Astrocyte of the spinal cord (primary cell): ENCODE data around the gene GUCA2A.

Experiments used
- DNase-seq: peaks from one replicate; pipeline ENCODE4 v3.0.0; 2011; ENCODE audit warnings: low read depth, low spot score
- H3K4me3 ChIP-seq: 2 replicates; pipeline ENCODE4 v1.5.1; 2011; ENCODE audit warnings: low read depth, mild to moderate bottlenecking, low read length, moderate library complexity
- in situ Hi-C: cut with HindIII; loops from 2 replicates; pipeline ENCODE4 v1.10.0; 2017; ENCODE audit warnings: low sequenced_read_pairs
- TF ChIP-seq, protein P1 (sequence below): IDR thresholded peaks from 2 replicates; pipeline ENCODE4 v1.5.1; 2012; ENCODE audit warnings: low read depth, mild to moderate bottlenecking, low read length, inconsistent platforms

Gene GUCA2A

DNA sequence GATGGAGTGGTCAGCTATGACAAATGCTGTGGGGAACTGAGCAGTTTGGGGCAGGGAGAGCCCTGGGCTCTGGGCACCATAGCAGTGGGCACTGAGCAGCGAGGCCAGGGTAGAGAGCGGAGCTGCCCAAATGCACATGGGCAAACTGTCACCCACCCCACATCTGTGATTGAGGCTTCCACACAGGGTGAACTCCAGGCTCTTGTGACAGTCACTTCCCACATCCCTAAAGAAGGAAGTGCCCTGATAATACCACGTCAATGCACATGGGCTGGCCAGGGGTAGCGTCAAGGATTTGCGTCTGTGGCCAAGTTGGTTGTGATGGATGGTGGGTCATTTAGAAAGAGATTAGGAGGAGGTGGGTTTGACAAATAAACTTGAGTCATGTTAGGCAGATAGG is 13.9 kb downstream of the GUCA2A start:
- H3K4me3 ChIP-seq = no peak overlapping the region
- in situ Hi-C loops = no loop called here
- DNase-seq = no peak
- TF ChIP-seq, protein P1, sequence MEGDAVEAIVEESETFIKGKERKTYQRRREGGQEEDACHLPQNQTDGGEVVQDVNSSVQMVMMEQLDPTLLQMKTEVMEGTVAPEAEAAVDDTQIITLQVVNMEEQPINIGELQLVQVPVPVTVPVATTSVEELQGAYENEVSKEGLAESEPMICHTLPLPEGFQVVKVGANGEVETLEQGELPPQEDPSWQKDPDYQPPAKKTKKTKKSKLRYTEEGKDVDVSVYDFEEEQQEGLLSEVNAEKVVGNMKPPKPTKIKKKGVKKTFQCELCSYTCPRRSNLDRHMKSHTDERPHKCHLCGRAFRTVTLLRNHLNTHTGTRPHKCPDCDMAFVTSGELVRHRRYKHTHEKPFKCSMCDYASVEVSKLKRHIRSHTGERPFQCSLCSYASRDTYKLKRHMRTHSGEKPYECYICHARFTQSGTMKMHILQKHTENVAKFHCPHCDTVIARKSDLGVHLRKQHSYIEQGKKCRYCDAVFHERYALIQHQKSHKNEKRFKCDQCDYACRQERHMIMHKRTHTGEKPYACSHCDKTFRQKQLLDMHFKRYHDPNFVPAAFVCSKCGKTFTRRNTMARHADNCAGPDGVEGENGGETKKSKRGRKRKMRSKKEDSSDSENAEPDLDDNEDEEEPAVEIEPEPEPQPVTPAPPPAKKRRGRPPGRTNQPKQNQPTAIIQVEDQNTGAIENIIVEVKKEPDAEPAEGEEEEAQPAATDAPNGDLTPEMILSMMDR = no peak

DNA sequence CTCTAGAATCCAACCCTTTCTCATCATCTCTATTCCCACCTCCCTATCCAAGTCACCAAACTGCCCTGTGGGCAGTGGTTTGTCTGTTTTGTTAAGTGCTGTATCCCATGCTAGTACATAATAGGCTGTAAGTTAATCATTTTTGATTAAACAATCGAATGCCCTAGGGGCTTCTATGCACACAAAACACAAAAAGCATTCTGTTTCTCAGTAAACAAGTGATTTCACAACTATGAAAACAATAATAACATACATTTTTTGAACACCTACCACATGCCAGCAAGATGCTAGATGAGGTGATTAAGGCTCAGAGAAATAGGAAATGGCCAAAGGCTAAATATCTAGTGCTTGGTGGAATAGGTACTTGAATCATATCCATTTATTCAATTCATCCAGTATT is 16.4 kb downstream of the GUCA2A start:
- TF ChIP-seq, protein P1 = no peak
- in situ Hi-C loops = no loop called here
- DNase-seq = no peak
- no peak overlapping the region for H3K4me3 ChIP-seq

DNA sequence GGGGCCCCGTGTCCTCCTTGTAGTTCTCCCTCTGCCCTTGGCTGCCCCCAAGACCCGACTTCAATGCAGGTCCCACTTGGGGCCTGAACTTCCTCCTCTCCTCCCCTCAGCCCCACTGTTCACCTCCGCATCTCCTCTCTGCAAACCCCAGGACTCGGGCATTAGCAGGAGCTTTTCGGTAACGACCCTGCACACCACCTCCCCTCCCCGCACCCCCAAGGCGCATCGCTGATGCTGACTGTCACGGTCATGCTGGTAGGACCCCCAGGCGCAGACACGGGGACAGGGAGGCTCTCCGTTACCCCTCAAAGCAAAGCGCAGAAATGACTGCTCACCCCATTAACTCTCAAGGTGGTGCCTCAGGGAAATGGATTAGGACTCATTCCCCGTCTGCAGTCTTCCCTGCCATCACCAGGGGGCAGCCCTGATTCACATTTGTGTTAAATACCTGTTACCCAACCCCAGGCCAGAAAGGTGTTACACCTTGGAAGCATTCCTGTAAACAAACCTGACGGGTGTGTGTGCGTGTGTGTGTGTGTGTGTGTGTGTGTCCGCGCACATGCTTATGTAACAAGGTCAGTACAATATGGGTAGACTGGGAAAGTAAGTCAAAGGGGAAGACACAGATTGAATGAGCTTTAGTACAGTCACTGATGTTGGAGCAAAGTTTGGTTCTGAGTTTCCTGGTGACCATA is 17.8 kb downstream of the GUCA2A start:
- peak; percentile 43 for DNase-seq
- in situ Hi-C loops = no loop called here
- TF ChIP-seq, protein P1 = peak; percentile 93
- H3K4me3 ChIP-seq = no peak overlapping the region

DNA sequence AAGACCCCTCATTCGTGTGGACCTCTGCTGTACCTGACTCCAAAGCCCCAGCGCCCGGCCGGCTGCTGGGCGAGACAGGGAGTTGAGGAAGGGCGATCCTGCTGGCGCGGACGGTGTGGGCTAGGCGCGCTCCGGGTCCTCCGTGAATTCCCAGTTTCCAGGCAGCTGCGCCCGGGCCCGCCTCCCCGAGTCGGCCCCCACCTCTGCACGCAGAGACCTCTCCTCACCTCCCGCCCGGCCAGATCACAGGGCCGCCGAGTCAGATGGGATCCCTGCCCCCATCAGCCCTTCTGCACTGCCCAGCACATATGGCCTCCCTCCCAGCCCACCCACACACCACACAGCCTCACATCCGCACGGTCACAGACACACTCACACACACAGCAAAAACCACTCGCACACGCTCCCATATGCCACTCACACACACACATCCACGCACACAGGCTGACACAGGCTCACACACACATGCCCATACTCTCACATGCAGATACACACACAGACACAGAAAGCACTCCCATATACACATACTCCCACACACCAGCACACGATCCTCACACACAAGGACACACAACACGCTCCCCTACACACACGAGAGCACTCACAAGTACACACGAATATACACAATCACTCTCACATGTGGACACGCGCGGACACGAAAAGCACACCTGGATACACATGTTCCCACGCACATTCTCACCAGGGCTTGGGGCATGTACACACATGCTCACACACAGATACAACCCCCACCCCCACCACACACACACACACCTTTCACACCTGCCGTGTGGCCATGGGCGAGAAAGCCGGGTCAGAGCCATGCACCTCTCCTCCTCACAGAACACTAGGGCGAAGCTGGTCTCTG is 18.6 kb downstream of the GUCA2A start:
- in situ Hi-C loops = no loop called here
- no peak for DNase-seq
- TF ChIP-seq, protein P1 = no peak

DNA sequence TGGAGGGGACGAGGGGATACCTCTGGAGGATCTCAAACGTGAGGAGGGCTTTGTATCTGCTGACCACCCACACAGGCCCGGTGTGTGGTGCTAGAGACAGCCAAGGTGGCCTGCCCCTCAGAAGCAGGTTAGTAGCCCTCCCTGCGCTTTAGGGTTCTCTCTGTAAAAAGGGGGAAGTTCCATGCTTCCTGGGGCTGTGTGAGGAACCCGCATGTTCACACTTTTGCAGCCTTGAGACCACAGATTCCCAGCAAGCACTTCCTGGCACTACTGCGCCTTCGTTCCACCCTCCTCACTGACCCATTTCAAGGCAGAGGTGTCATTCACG is 19.2 kb downstream of the GUCA2A start:
- TF ChIP-seq, protein P1 = no peak
- no peak for DNase-seq
- in situ Hi-C loops = no loop called here
- no peak overlapping the region for H3K4me3 ChIP-seq

More for the DNA sequence above, 18.6 kb downstream of the GUCA2A start:
- H3K4me3 ChIP-seq = no peak overlapping the region

DNA sequence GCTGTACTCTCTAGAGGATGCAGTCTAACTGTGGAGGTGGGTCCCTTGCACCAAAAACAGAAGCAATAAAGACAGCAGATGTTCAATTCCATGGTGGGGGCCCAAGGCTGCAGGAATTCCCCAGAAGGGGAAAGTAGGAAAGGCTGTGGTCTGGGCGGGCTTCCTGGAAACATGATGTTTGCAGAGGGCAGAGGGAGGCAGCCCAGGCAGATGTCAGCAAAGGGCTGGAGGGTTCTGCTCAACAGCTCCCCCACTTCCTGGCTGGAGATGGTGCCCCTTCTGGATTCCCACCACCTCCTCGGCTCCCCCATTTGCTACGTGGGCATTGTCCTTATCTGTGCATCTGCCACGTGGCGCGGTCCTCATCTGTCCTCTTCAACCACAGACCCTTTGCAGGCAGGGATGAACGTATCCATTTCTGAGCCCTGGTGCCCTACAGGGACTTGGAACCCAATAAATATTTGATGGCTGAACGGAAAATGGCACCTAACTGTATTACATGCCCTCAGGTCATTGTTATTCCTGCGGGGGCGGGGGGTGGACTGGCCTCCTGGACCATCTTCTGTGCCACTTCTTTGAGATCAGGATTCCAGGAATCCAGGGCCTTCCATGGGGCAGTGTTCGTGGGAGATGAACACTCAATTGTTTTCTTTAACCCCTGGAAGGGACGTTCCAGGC is 19.7 kb downstream of the GUCA2A start:
- no peak for DNase-seq
- no peak overlapping the region for H3K4me3 ChIP-seq
- TF ChIP-seq, protein P1 = no peak
- in situ Hi-C loops = no loop called here
